Heart right ventricle (tissue), 16 donors: ENCODE measurements around the gene CELSR1. TPM values are rescaled to one million over a fixed set of nuclear protein-coding genes. Genes with fewer than 3 reads are reported as not detected.
A peak's percentile ranks its signal among the peaks of the same experiment; 100 is the strongest.

Experiments
- ATAC-seq, 8 donors: fragments of 200-7000 bp; cut with Tn5 transposase; one replicate each; pipeline ENCODE4 v1.9.1; 2020; ENCODE audit warnings: mild to moderate bottlenecking in 8 of 8, moderate library complexity in 8 of 8, moderate number of reproducible peaks in 1 of 8
- DNase-seq, 2 donors: peaks; one replicate each; pipeline ENCODE4 v3.0.0-alpha.2; 2020
- H3K27ac ChIP-seq, 10 donors: fragments of 200-600 bp; sonication (generic) in 2 of 10; one replicate each; pipeline versions ENCODE4 v1.5.0 to v1.8.0; 2020 to 2022; ENCODE audit warnings: mild to moderate bottlenecking in 3 of 10
- H3K27me3 ChIP-seq, 7 donors: fragments of 200-600 bp; one replicate each; pipeline ENCODE4 v1.8.0; 2021 to 2022; ENCODE audit warnings: mild to moderate bottlenecking in 2 of 7
- H3K36me3 ChIP-seq, 9 donors: fragments of 200-600 bp; sonication (generic) in 1 of 9; one replicate each; pipeline versions ENCODE4 v1.5.0 to v1.8.0; 2020 to 2022; ENCODE audit warnings: mild to moderate bottlenecking in 2 of 9
- H3K4me1 ChIP-seq, 9 donors: fragments of 200-600 bp; sonication (generic) in 1 of 9; one replicate each; pipeline versions ENCODE4 v1.5.0 to v1.8.0; 2020 to 2022; ENCODE audit warnings: mild to moderate bottlenecking in 4 of 9
- H3K4me3 ChIP-seq, 10 donors: fragments of 200-600 bp; sonication (generic) in 2 of 10; one replicate each; pipeline versions ENCODE4 v1.5.0 to v1.8.0; 2020 to 2022; ENCODE audit warnings: mild to moderate bottlenecking in 7 of 10, moderate library complexity in 2 of 10
- H3K9me3 ChIP-seq, 11 donors: fragments of 200-600 bp in 10 of 11; sonication (generic) in 2 of 11; one replicate each; pipeline versions ENCODE4 v1.5.0 to v1.8.0; 2013 to 2022; ENCODE audit warnings: mild to moderate bottlenecking in 2 of 11, control low read depth in 1 of 11, moderate library complexity in 1 of 11
- WGBS, 2 donors: extraction: QIAGEN DNeasy Blood & Tissue Kit; methylation state at CpG; one replicate each; pipeline ENCODE4 v1.1.7; 2013; ENCODE audit warnings: inconsistent platforms in 1 of 2; 5-methylcytosine and 5-hydroxymethylcytosine counted together
- intact Hi-C, 10 donors: fragments of 100-400 bp; cut with DNase I; formaldehyde crosslinking; loops; one replicate each; pipeline versions ENCODE4 v1.11.1 to v1.14.2; 2022
- polyA plus RNA-seq, 2 donors: library from polyadenylated mRNA; stranded (reverse); fragments of 200-250 nt; gene quantifications; one replicate each; pipeline ENCODE4 v1.2.3, GENCODE V29; 2013
- total RNA-seq, 10 donors: library from RNA; stranded (reverse); fragmentation: NEBNext Ultra II Directional in 3 of 10; extraction: Animal tissue kit (Norgen Biotek cat#: 25700) in 3 of 10; gene quantifications; one replicate each; pipeline versions ENCODE4 v1.2.1 to v1.2.4, GENCODE V29; 2021 to 2023
- TF ChIP-seq, protein P1 (sequence below), 9 donors: fragments of 200-600 bp; sonication (generic) in 2 of 9; IDR thresholded peaks; one replicate each; pipeline versions ENCODE4 v1.5.0 to v1.8.0; 2021 to 2022; ENCODE audit warnings: antibody characterized with exemption in 9 of 9, mild to moderate bottlenecking in 5 of 9, moderate library complexity in 1 of 9
- donor health status: Arrhythmogenic right ventricular cardiomyopathy.
- donor health status: ischemic (EF 13 %, LVEDD 7.1; RV severe dilation, severe dysfunction).
- donor health status: healthy with polysubstance abuse.
- donor health status: DM: no; HTN: yes; CAD: no.
- donor health status: DM: no; HTN: no; CAD: no.
- donor health status: ischemic (EF 25% LVEDD 6.9; RV normal size, moderate dysfunction).
- donor health status: ischemic (EF 25% LVEDD 5.7; RV mildly dilated, moderate dysfunction).
- donor health status: healthy.
- donor health status: DM: yes; HTN: yes; CAD: no.
- donor health status: Ischemic cardiomyopathy.
- donor health status: ischemic (EF 35%, LVEDD 5.7; RV mildly dilated, moderate dysfunction).
- donor health status: nonischemic (EF 11% LVEDD 7.7; RV severe dilation, severe dysfunction).
- donor health status: DM: yes; HTN: yes; CAD: no.
- donor health status: PGD.
- donor health status: ischemic (EF 29% LVEDD 5.4; RV normal size, mild dysfunction).
- donor health status: nonischemic (EF 23%, LVEDD 6.1; RV moderate dilation, normal function).

Gene CELSR1
- total and polyA plus RNA-seq, 12 donors, result 4.0 to 16.7 (median 11.4) TPM

DNA sequence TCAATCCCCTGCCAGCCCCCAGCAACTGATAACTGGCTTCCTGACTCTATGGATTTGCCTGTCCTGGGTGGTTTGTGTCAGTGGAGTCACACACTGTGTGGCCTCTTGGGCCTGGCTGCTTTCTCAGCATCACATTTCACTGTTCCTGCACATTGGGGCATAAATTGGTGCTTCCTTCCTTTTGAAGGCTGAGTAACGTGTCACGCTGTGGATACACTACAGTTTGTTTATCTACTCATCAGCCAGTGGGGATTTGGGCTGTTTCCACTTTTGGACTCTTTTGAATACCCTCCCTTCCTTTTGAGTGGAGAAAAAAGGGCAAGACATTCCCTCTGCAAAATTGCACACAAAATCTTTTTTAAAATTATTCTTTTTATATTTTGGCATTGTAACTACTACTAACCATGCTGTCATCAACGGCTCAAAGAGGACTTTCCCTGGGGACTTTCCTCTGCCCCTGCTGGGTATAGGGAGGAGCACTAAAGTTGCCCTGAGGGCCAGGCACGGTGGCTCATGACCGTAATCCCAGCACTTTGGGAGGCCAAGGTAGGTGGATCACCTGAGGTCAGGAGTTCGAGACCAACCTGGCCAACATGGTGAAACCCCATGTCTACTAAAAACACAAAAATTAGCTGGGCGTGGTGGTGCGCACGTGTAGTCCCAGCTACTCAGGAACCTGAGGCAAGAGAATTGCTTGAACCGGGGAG lies 7.8 kb upstream of the CELSR1 start:
- no peak for ATAC-seq
- Histone ChIP-seq H3K4me1 (peaks cover 6 to 54% (median 27%) of the 10 kb centered on the region in 9 donors), H3K36me3 (no peaks in the 10 kb centered on the region), H3K27ac (peak overlapping the region in 9 of 10 donors; percentile 2 to 99 (median 92)), H3K27me3 (peaks cover 0 to 21% (median 4%) of the 10 kb centered on the region in 7 donors), H3K4me3 (no peak overlapping the region), H3K9me3 (no peaks in the 10 kb centered on the region)
- WGBS, 2 donors, result 62% methylated on average over 10 of the region's 10 CpGs
- DNase-seq, result no peak
- intact Hi-C loops, result loop anchor here in 3 of 10 donors (5.0 to 10.0 kb wide), 2 partner anchors 198 to 420 kb away; no protein-coding TSS in a partner anchor
- TF ChIP-seq, protein P1, sequence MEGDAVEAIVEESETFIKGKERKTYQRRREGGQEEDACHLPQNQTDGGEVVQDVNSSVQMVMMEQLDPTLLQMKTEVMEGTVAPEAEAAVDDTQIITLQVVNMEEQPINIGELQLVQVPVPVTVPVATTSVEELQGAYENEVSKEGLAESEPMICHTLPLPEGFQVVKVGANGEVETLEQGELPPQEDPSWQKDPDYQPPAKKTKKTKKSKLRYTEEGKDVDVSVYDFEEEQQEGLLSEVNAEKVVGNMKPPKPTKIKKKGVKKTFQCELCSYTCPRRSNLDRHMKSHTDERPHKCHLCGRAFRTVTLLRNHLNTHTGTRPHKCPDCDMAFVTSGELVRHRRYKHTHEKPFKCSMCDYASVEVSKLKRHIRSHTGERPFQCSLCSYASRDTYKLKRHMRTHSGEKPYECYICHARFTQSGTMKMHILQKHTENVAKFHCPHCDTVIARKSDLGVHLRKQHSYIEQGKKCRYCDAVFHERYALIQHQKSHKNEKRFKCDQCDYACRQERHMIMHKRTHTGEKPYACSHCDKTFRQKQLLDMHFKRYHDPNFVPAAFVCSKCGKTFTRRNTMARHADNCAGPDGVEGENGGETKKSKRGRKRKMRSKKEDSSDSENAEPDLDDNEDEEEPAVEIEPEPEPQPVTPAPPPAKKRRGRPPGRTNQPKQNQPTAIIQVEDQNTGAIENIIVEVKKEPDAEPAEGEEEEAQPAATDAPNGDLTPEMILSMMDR (IDR thresholded peaks at IDR 0.05), result no peak

DNA sequence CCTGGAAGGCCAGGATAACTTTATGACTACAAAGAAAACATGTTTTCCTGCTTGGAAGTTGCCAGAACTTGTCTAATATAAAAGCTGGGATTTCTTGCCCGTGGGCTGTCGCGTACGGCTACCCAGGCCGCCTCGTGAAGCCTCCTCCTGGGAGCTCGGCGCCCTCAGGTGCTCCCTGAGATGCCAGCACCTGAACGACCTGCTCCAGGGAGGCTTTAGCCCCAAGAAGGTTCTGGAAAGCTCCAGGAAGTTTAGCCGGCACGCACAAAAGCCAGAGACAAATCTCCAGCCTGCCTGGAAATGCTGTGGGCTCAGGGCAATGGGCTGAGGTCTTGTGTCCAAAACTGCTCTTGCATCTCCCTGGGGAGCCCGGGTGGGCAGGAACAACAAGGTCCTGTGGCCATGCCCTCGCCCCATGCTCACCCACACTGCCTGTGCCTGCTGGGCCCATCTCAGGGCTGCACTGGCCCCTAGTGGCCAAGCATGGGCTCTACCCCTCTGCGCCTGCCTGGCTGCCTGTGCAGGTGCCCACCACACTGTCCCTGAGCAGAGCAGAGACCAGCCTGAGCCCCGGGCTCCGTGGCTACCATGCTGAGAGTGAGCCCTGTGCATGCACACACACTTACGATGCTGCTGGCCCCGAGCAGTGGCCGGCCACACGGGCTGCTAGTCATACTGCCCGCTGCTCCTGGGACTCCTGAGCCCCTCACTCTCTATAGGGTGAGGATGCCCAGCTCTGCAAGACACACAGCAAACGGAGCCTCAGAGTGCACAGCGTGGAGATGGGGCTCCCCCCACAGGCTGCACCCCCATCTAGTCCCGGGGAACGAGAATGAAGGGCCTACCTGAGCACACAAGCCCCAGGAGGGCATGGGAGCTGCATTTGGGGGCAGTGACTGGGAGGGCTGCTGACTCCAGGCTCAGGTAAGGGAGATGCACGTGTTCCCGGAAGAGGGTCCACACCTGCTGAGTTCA lies 4.9 kb upstream of the CELSR1 start:
- peaks cover 0 to 46% (median 31%) of the 10 kb centered on the region in 9 donors for H3K4me1 ChIP-seq
- TF ChIP-seq, protein P1 (IDR thresholded peaks at IDR 0.05), result peak; percentile 86 to 97 (median 90)

DNA sequence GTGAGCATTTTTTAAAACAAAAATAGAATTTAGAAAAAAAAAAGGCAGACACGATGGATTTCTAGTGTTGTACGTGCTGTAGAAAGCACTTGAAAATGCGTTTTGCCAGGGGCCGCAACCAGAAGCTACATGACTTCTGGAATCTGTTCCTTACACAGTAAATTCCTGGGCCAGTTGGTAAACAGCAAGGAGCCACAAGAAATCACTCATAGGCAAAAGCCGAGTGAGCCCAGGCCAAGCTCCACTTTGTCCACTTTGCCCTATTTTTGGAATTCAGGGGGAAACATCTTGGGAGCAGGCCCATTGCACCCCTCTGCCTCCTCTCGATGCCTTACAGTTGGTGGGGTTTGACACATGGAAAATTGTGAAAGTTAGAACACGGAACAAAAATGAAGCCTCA lies 4.1 kb upstream of the CELSR1 start:
- intact Hi-C loops, result loop anchor here in 7 of 10 donors (2.0 to 10.0 kb wide), 4 partner anchors 174 to 419 kb away; no protein-coding TSS in a partner anchor
- no peaks in the 10 kb centered on the region for H3K36me3 ChIP-seq
- no peak overlapping the region for H3K27ac ChIP-seq
- no peak for DNase-seq
- WGBS, 2 donors, result 86% methylated on average over 7 of the region's 7 CpGs
- H3K27me3 ChIP-seq, result peaks cover 0 to 48% (median 30%) of the 10 kb centered on the region in 7 donors
- no peaks in the 10 kb centered on the region for H3K9me3 ChIP-seq
- no peak overlapping the region for H3K4me3 ChIP-seq
- peaks cover 0 to 38% (median 23%) of the 10 kb centered on the region in 9 donors for H3K4me1 ChIP-seq
- no peak for ATAC-seq
- TF ChIP-seq, protein P1 (IDR thresholded peaks at IDR 0.05), result no peak

More for the DNA sequence above, 4.9 kb upstream of the CELSR1 start:
- ATAC-seq (peak; percentile 66 to 83 (median 76)), DNase-seq (peak; percentile 62 to 79)
- WGBS, 2 donors, result 35 to 44% methylated on average over 27 of the region's 27 CpGs
- Histone ChIP-seq H3K36me3 (no peaks in the 10 kb centered on the region), H3K9me3 (no peaks in the 10 kb centered on the region), H3K27ac (peak overlapping the region in 1 of 10 donors; percentile 15), H3K27me3 (peaks cover 0 to 48% (median 30%) of the 10 kb centered on the region in 7 donors), H3K4me3 (no peak overlapping the region)
- intact Hi-C loops, result loop anchor here (1.0 to 10.0 kb wide), 6 partner anchors 173 to 420 kb away; no protein-coding TSS in a partner anchor

DNA sequence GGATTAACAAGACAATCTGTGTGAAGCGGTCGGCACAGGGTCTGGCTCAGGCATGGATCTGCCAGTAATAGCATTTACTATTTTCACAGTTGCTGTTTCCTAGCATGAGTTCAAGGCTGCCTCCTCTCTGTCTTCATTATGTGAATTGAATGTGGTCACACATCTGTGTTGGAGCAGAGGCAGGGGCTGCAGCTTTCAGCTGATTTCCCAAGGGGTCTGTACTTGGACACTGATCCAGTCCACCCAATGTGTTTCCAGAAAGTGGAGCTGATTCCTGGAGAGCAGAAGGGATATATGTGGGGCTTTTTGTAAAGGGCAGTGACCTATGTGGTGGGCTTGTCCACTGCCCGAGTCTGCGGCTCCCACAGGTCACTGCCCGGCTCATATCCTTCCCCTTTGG lies 3.5 kb upstream of the CELSR1 start:
- TF ChIP-seq, protein P1 (IDR thresholded peaks at IDR 0.05), result no peak
- peaks cover 0 to 52% (median 35%) of the 10 kb centered on the region in 7 donors for H3K27me3 ChIP-seq
- ATAC-seq (no peak), DNase-seq (no peak)
- no peak overlapping the region for H3K27ac ChIP-seq
- H3K9me3 ChIP-seq, result no peaks in the 10 kb centered on the region
- no peaks in the 10 kb centered on the region for H3K36me3 ChIP-seq
- H3K4me3 ChIP-seq, result no peak overlapping the region
- H3K4me1 ChIP-seq, result peaks cover 0 to 31% (median 17%) of the 10 kb centered on the region in 9 donors
- intact Hi-C loops, result loop anchor here in 7 of 10 donors (2.0 to 10.0 kb wide), 4 partner anchors 174 to 419 kb away; no protein-coding TSS in a partner anchor
- WGBS, 2 donors, result 93 to 97% methylated on average over 5 of the region's 5 CpGs
